K562 (cell line): ENCODE data around the gene RADX. TPM values are rescaled to one million over a fixed set of nuclear protein-coding genes. Genes with fewer than 3 reads are reported as not detected.

Experiments
- ATAC-seq: fragments of 200-7000 bp; cut with Tn5 transposase; 3 replicates; pipeline ENCODE4 v1.9.1; 2020; ENCODE audit warnings: moderate library complexity
- BruUV-seq: library from RNA; stranded (reverse); fragments of 400-500 nt; replicated peaks from 2 replicates; lab custom pipeline; 2021; lab: Mats Ljungman, UMichigan
- CTCF ChIA-PET: fragments of 300-600 bp; formaldehyde crosslinking; extraction: SDS; loops from one replicate; lab custom pipeline; 2021; ENCODE audit warnings: low intra/inter-chr PET ratio; lab: Yijun Ruan, JAX
- POLR2A ChIA-PET: fragments of 300-600, 350-650 bp; sonication (Branson Sonifier 250); formaldehyde crosslinking; extraction: SDS; loops from one replicate; lab custom pipeline; 2021; ENCODE audit warnings: antibody characterized with exemption, inconsistent platforms; lab: Yijun Ruan, JAX
- DNase-seq, 4 experiments: peaks; one replicate each; pipeline versions ENCODE4 v3.0.0 to v3.0.0-alpha.2; 2011 to 2018; ENCODE audit warnings: low spot score in 3 of 4, mixed read lengths in 3 of 4; ENCODE audit errors: extremely low read depth in 1 of 4
- FAIRE-seq: peaks from 2 replicates; lab custom pipeline; 2011; peaks lifted over from hg19 to GRCh38; lab: Jason Lieb, UNC
- H2AFZ ChIP-seq: 2 replicates; pipeline ENCODE4 v1.6.0; 2011; ENCODE audit warnings: low read depth, low read length, control low read depth, inconsistent platforms
- H3K27ac ChIP-seq: fragments of 200-600 bp; 3 replicates; pipeline ENCODE4 v1.8.0; 2011; ENCODE audit warnings: low read depth, mild to moderate bottlenecking, control low read depth, inconsistent platforms, low read length, moderate library complexity, mixed read lengths; ENCODE audit errors: extremely low read depth
- H3K27me3 ChIP-seq, 2 experiments: fragments of 300-600 bp in 1 of 2; 2 replicates in 1 of 2; 3 replicates in 1 of 2; pipeline versions ENCODE4 v1.6.0 to v1.8.0; 2011; ENCODE audit warnings: inconsistent platforms in 2 of 2, low read length in 2 of 2, mild to moderate bottlenecking in 1 of 2, mixed read lengths in 1 of 2, moderate library complexity in 1 of 2; ENCODE audit not compliant: control insufficient read depth in 2 of 2, insufficient read depth in 2 of 2
- H3K36me3 ChIP-seq: fragments of 300-600 bp; 3 replicates; pipeline ENCODE4 v1.8.0; 2011; ENCODE audit warnings: mild to moderate bottlenecking, low read length, inconsistent platforms; ENCODE audit not compliant: control insufficient read depth, insufficient read depth
- H3K4me1 ChIP-seq, 2 experiments: fragments of 200-600 bp in 1 of 2; replicated peaks in 1 of 2; 2 replicates in 1 of 2; 3 replicates in 1 of 2; pipeline versions ENCODE4 v1.5.1 to v1.8.0; 2011; ENCODE audit warnings: inconsistent platforms in 2 of 2, low read length in 2 of 2, mild to moderate bottlenecking in 1 of 2, mixed read lengths in 1 of 2, moderate library complexity in 1 of 2; ENCODE audit not compliant: control insufficient read depth in 2 of 2, insufficient read depth in 2 of 2
- H3K4me2 ChIP-seq: 2 replicates; pipeline ENCODE4 v1.6.1; 2011; ENCODE audit warnings: low read length, control low read depth, inconsistent platforms, mixed read lengths; ENCODE audit not compliant: insufficient read depth
- H3K4me3 ChIP-seq: fragments of 200-600 bp; sonication (generic), shearing (Covaris generic); 2 replicates; pipeline ENCODE4 v1.5.1; 2016; ENCODE audit warnings: control low read depth, inconsistent platforms
- H3K79me2 ChIP-seq: fragments of 200-600 bp; 3 replicates; pipeline ENCODE4 v1.8.0; 2011; ENCODE audit warnings: low read length, inconsistent platforms; ENCODE audit not compliant: control insufficient read depth, insufficient read depth
- H3K9ac ChIP-seq, 2 experiments: 2 replicates each; pipeline versions ENCODE4 v1.6.0 to v1.6.1; 2011; ENCODE audit warnings: low read depth in 2 of 2, low read length in 2 of 2, control low read depth in 1 of 2, inconsistent platforms in 1 of 2, mild to moderate bottlenecking in 1 of 2, mixed read lengths in 1 of 2; ENCODE audit not compliant: insufficient read depth in 1 of 2
- H3K9me1 ChIP-seq: one replicate; pipeline ENCODE4 v1.6.0; 2011; ENCODE audit warnings: inconsistent platforms, mild to moderate bottlenecking, low read length, moderate library complexity; ENCODE audit not compliant: control insufficient read depth, insufficient read depth
- H3K9me3 ChIP-seq: replicated peaks from 2 replicates; pipeline ENCODE4 v1.5.1; 2011; ENCODE audit warnings: low read depth, low read length, inconsistent platforms; ENCODE audit not compliant: control insufficient read depth, insufficient read depth
- H4K20me1 ChIP-seq: replicated peaks from 2 replicates; pipeline ENCODE4 v1.6.1; 2011; ENCODE audit warnings: low read length, inconsistent platforms, mixed read lengths; ENCODE audit not compliant: control insufficient read depth, insufficient read depth
- AFF4 ChIP-seq: sonication (generic); formaldehyde crosslinking; IDR thresholded peaks from 2 replicates; pipeline ENCODE4 v1.8.0; 2023; ENCODE audit warnings: mild to moderate bottlenecking, missing genetic modification reagents
- E4F1 ChIP-seq: fragments of 250-450 bp; sonication (Bioruptor Pico); IDR thresholded peaks from 2 replicates; pipeline ENCODE4 v1.5.0; 2021; ENCODE audit warnings: mild to moderate bottlenecking, borderline replicate concordance
- FOXA1 ChIP-seq: fragments of 450-650 bp; IDR thresholded peaks from 2 replicates; pipeline ENCODE4 v1.6.1; 2016; ENCODE audit warnings: mild to moderate bottlenecking, borderline replicate concordance
- GABPB1 ChIP-seq: sonication (generic); formaldehyde crosslinking; IDR thresholded peaks from 2 replicates; pipeline ENCODE4 v1.8.0; 2022; ENCODE audit warnings: mild to moderate bottlenecking, missing genetic modification reagents
- GATAD2A ChIP-seq: fragments of 450-650 bp; IDR thresholded peaks from 2 replicates; pipeline ENCODE4 v1.6.1; 2017
- KLF1 ChIP-seq: fragments of 450-650 bp; IDR thresholded peaks from 2 replicates; pipeline ENCODE4 v1.6.1; 2016; ENCODE audit warnings: missing genetic modification characterization, missing compliant biosample characterization
- NBN ChIP-seq: fragments of 450-650 bp; IDR thresholded peaks from 2 replicates; pipeline ENCODE4 v1.6.1; 2016; ENCODE audit warnings: low read depth, mild to moderate bottlenecking
- NR2C1 ChIP-seq, 2 experiments: fragments of 450-650 bp; IDR thresholded peaks; 2 replicates each; pipeline ENCODE4 v1.6.1; 2017; ENCODE audit warnings: mild to moderate bottlenecking in 2 of 2, antibody characterized with exemption in 1 of 2, inconsistent platforms in 1 of 2, missing compliant biosample characterization in 1 of 2, missing genetic modification characterization in 1 of 2
- NR4A1 ChIP-seq, 2 experiments: fragments of 250-450 bp in 1 of 2; fragments of 450-650 bp in 1 of 2; sonication (Bioruptor Pico) in 1 of 2; IDR thresholded peaks; 2 replicates each; pipeline versions ENCODE4 v1.4.0 to v1.6.1; 2016 to 2020; ENCODE audit warnings: mild to moderate bottlenecking in 2 of 2, missing compliant biosample characterization in 1 of 2, missing genetic modification characterization in 1 of 2, moderate library complexity in 1 of 2
- TOE1 ChIP-seq, 2 experiments: fragments of 450-650 bp in 1 of 2; sonication (generic) in 1 of 2; formaldehyde crosslinking in 1 of 2; IDR thresholded peaks; 2 replicates each; pipeline versions ENCODE4 v1.7.1 to v1.8.0; 2016 to 2022; ENCODE audit warnings: borderline replicate concordance in 2 of 2, mild to moderate bottlenecking in 2 of 2, antibody characterized with exemption in 1 of 2, inconsistent platforms in 1 of 2, low read depth in 1 of 2, missing genetic modification reagents in 1 of 2, moderate library complexity in 1 of 2
- ZBTB17 ChIP-seq: fragments of 450-650 bp; formaldehyde crosslinking; IDR thresholded peaks from 2 replicates; pipeline ENCODE4 v1.4.0; 2020; ENCODE audit warnings: mild to moderate bottlenecking
- ZBTB8A ChIP-seq: fragments of 450-650 bp; IDR thresholded peaks from 2 replicates; pipeline ENCODE4 v1.6.1; 2018; ENCODE audit warnings: mild to moderate bottlenecking, moderate library complexity; ENCODE audit not compliant: partially characterized antibody
- ZNF133 ChIP-seq: fragments of 250-450 bp; sonication (Bioruptor Pico); IDR thresholded peaks from 2 replicates; pipeline ENCODE4 v1.4.0; 2020; ENCODE audit warnings: mild to moderate bottlenecking
- ZNF232 ChIP-seq: sonication (generic); formaldehyde crosslinking; IDR thresholded peaks from 2 replicates; pipeline ENCODE4 v1.8.0; 2022; ENCODE audit warnings: mild to moderate bottlenecking, missing genetic modification reagents
- ZNF282 ChIP-seq: sonication (generic); formaldehyde crosslinking; IDR thresholded peaks from 2 replicates; pipeline ENCODE4 v1.8.1; 2023; ENCODE audit warnings: missing genetic modification reagents
- ZNF444 ChIP-seq: fragments of 250-450 bp; sonication (Bioruptor Pico); IDR thresholded peaks from 2 replicates; pipeline ENCODE4 v1.4.0; 2020; ENCODE audit warnings: mild to moderate bottlenecking, moderate library complexity
- WGBS: fragments of 100-300 bp; shearing (Covaris generic); methylation state at CpG from one replicate; pipeline ENCODE4 v1.1.6; 2016; ENCODE audit warnings: low coverage, mixed read lengths; ENCODE audit not compliant: insufficient coverage; ENCODE audit errors: missing lambda C conversion rate; 5-methylcytosine and 5-hydroxymethylcytosine counted together
- in situ Hi-C: fragments of 300-500 bp; cut with MboI; formaldehyde crosslinking; loops from 4 replicates; pipeline ENCODE4 v1.15.0; 2018; ENCODE audit warnings: inconsistent platforms, mixed read lengths
- intact Hi-C: fragments of 100-400 bp; cut with micrococcal nuclease; formaldehyde crosslinking; loops from 2 replicates; pipeline ENCODE4 v1.14.2; 2022
- polyA plus RNA-seq, 8 experiments: library from polyadenylated mRNA; depleted of rRNA in 4 of 8; stranded (reverse) in 5 of 8; unstranded in 3 of 8; fragments of >200 nt; fragmentation: Nextera tagmentation in 2 of 8; fragmentation: Illumina TruSeq in 1 of 8; extraction: Ambion mirVana in 2 of 8; extraction: Trizol in 1 of 8; gene quantifications; 2 replicates each; pipeline versions ENCODE4 v1.2.1 to v1.2.3, GENCODE V29; 2011 to 2014; ENCODE audit warnings: inconsistent platforms in 1 of 8, missing spikeins in 1 of 8
- total RNA-seq, 7 experiments: library from RNA; depleted of rRNA in 6 of 7; stranded (reverse); fragments of >200 nt in 6 of 7; fragmentation: Illumina TruSeq in 2 of 7; extraction: Trizol in 2 of 7; gene quantifications; 2 replicates each; pipeline versions ENCODE4 v1.2.1 to v1.2.3, GENCODE V29; 2011 to 2021; ENCODE audit warnings: low replicate concordance in 1 of 7

RADX gene
- total and polyA plus RNA-seq, 9 of the 15 experiments (the other 6 are each of a cell fraction or from before 2014, with no cell fraction given), result 0.03 to 0.40 (median 0.12) TPM; not detected in 1

- ATAC-seq, result no peak
- no TSS peak for BruUV-seq
Measured at GRCh38 chrX:106585478-106585877, 26.3 kb upstream of the RADX start.

More at GRCh38 chrX:106585478-106585877, 26.3 kb upstream of the RADX start:
- Histone ChIP-seq H4K20me1 (no peaks in the 10 kb centered on the region), H3K79me2 (no peaks in the 10 kb centered on the region), H3K36me3 (no peaks in the 10 kb centered on the region), H2AFZ (no peak overlapping the region), H3K4me1 (no peaks in the 10 kb centered on the region), H3K27ac (no peak overlapping the region), H3K9ac (no peak overlapping the region), H3K27me3 (no peaks in the 10 kb centered on the region), H3K9me1 (no peaks in the 10 kb centered on the region), H3K4me2 (no peak overlapping the region), H3K9me3 (no peaks in the 10 kb centered on the region), H3K4me3 (no peak overlapping the region)
- 0% methylated on average over 2 of the region's 2 CpGs for WGBS
- ChIA-PET POLR2A (no interaction called here), CTCF (no interaction called here)
- intact Hi-C loops (no loop called here), in situ Hi-C loops (no loop called here)
- TF ChIP-seq ZBTB17 (CRISPR knock-in tag) (no peak), NR4A1 (CRISPR knock-in tag; IDR thresholded peaks at IDR 0.05) (no peak), NR4A1 (tag; IDR thresholded peaks at IDR 0.05) (no peak), ZNF444 (no peak), KLF1 (tag) (no peak), ZNF232 (CRISPR knock-in tag) (no peak), AFF4 (CRISPR knock-in tag) (no peak), ZNF133 (CRISPR knock-in tag) (no peak), NR2C1 (IDR thresholded peaks at IDR 0.05) (no peak), NR2C1 (tag; IDR thresholded peaks at IDR 0.05) (no peak), GATAD2A (no peak), TOE1 (IDR thresholded peaks at IDR 0.05; ENCODE audit: borderline replicate concordance) (no peak), TOE1 (CRISPR knock-in tag; IDR thresholded peaks at IDR 0.05; ENCODE audit: borderline replicate concordance, low read depth) (no peak), E4F1 (no peak), ZNF282 (CRISPR knock-in tag) (no peak), FOXA1 (no peak), ZBTB8A (no peak), NBN (no peak), GABPB1 (CRISPR knock-in tag) (no peak)
- FAIRE-seq (no peak), DNase-seq (no peak)
